ENCODE results near the gene RAB32. TPM values are rescaled to one million over a fixed set of nuclear protein-coding genes. Genes with fewer than 3 reads are reported as not detected.

Gene RAB32
- total RNA-seq, 6 experiments from 2014 or later = 71.9 to 87.6 (median 74.3) TPM

GRCh38 chr6:146602526-146602925, 58.9 kb downstream of the RAB32 start:
- peaks cover 8% of the 10 kb centered on the region; the same call in 1 of the 2 replicates for H3K27me3 Mint-ChIP-seq (ENCODE audit: insufficient read depth)
- no peak for DNase-seq
- H3K9me3 Mint-ChIP-seq = no peaks in the 10 kb centered on the region
- no peaks in the 10 kb centered on the region for H3K36me3 Mint-ChIP-seq (ENCODE audit: low read depth)
- H3K4me3 Mint-ChIP-seq = no peak overlapping the region
- H3K4me1 Mint-ChIP-seq (ENCODE audit: low read depth) = peaks cover 13% of the 10 kb centered on the region
- no peak overlapping the region for H3K27ac Mint-ChIP-seq
- no peak for TF ChIP-seq CTCF (IDR thresholded peaks at IDR 0.05)

Other genes starting within 250 kb of the RAB32 start
- gene ADGB, start 55.1 kb downstream of the RAB32 start, total RNA-seq (2021; fragmentation: NEBNext Ultra II Directional; extraction: Animal tissue kit (Norgen Biotek cat#: 25700)) = not detected